WTC11 (cell line): ENCODE measurements around the gene ATG5. TPM values are rescaled to one million over a fixed set of nuclear protein-coding genes. Genes with fewer than 3 reads are reported as not detected.

Source experiments
- ATAC-seq: fragments of 200-7000 bp; cut with Tn5 transposase; 2 replicates; pipeline ENCODE4 v1.10.0; 2021; ENCODE audit warnings: mild to moderate bottlenecking, moderate library complexity
- CTCF ChIA-PET: fragments of 300-600 bp; sonication (Branson Sonifier 250); formaldehyde crosslinking; loops from one replicate; lab custom pipeline; 2021; ENCODE audit warnings: antibody characterized with exemption; lab: Charles Lee
- POLR2A ChIA-PET: fragments of 350-600 bp; sonication (Branson Sonifier 250); formaldehyde crosslinking; loops from one replicate; lab custom pipeline; 2021; ENCODE audit warnings: antibody characterized with exemption; lab: Charles Lee
- DNase-seq: peaks from one replicate; pipeline ENCODE4 v3.0.0; 2021; ENCODE audit warnings: low spot score
- H3K27ac Mint-ChIP-seq: 2 replicates; pipeline ENCODE4 v1.8.0; 2021; ENCODE audit warnings: mixed read lengths
- H3K27me3 Mint-ChIP-seq: 2 replicates; pipeline ENCODE4 v1.8.0; 2021; ENCODE audit warnings: low read depth, mild to moderate bottlenecking, moderate library complexity, mixed read lengths
- H3K36me3 Mint-ChIP-seq: 2 replicates; pipeline ENCODE4 v1.8.0; 2021; ENCODE audit warnings: mixed read lengths
- H3K4me1 Mint-ChIP-seq: 2 replicates; pipeline ENCODE4 v1.8.0; 2022; ENCODE audit warnings: mixed read lengths
- H3K4me3 Mint-ChIP-seq: 2 replicates; pipeline ENCODE4 v1.8.0; 2021; ENCODE audit warnings: mild to moderate bottlenecking, moderate library complexity, mixed read lengths
- H3K9me3 Mint-ChIP-seq: 2 replicates; pipeline ENCODE4 v1.8.0; 2021; ENCODE audit warnings: mixed read lengths
- CREB1 ChIP-seq: sonication (generic); formaldehyde crosslinking; IDR thresholded peaks from 2 replicates; pipeline ENCODE4 v1.8.0; 2023; ENCODE audit warnings: mild to moderate bottlenecking, missing genetic modification reagents
- CREM ChIP-seq: sonication (generic); formaldehyde crosslinking; IDR thresholded peaks from 2 replicates; pipeline ENCODE4 v1.8.1; 2022; ENCODE audit warnings: mild to moderate bottlenecking, missing genetic modification reagents, moderate library complexity
- ETV6 ChIP-seq: sonication (generic); formaldehyde crosslinking; IDR thresholded peaks from 2 replicates; pipeline ENCODE4 v1.8.1; 2022; ENCODE audit warnings: mild to moderate bottlenecking, missing genetic modification reagents
- FOXJ3 ChIP-seq: sonication (generic); formaldehyde crosslinking; IDR thresholded peaks from 2 replicates; pipeline ENCODE4 v1.9.0; 2021; ENCODE audit warnings: missing genetic modification reagents, mild to moderate bottlenecking, borderline replicate concordance
- FOXP1 ChIP-seq: sonication (generic); formaldehyde crosslinking; IDR thresholded peaks from 2 replicates; pipeline ENCODE4 v1.8.0; 2022; ENCODE audit warnings: missing genetic modification reagents, mild to moderate bottlenecking, moderate library complexity, borderline replicate concordance
- GRHL2 ChIP-seq: fragments of 250-450 bp; sonication (Bioruptor Pico); IDR thresholded peaks from 2 replicates; pipeline ENCODE4 v1.8.0; 2022; ENCODE audit warnings: mild to moderate bottlenecking, moderate library complexity; ENCODE audit not compliant: insufficient replicate concordance, severe bottlenecking
- MYBL2 ChIP-seq: sonication (generic); formaldehyde crosslinking; IDR thresholded peaks from 2 replicates; pipeline ENCODE4 v1.8.1; 2023; ENCODE audit warnings: mild to moderate bottlenecking, moderate library complexity, missing genetic modification reagents
- NFATC4 ChIP-seq: fragments of 250-450 bp; sonication (Bioruptor Pico); IDR thresholded peaks from 2 replicates; pipeline ENCODE4 v1.9.0; 2021; ENCODE audit warnings: mild to moderate bottlenecking
- NFYB ChIP-seq: sonication (generic); formaldehyde crosslinking; conservative IDR thresholded peaks from 2 replicates; pipeline ENCODE4 v1.8.0; 2022; ENCODE audit warnings: low read depth, missing genetic modification reagents
- NR3C1 ChIP-seq: sonication (generic); formaldehyde crosslinking; conservative IDR thresholded peaks from 2 replicates; pipeline ENCODE4 v1.8.1; 2023; ENCODE audit warnings: low read depth, mild to moderate bottlenecking, missing genetic modification reagents
- RELA ChIP-seq: sonication (generic); formaldehyde crosslinking; IDR thresholded peaks from 2 replicates; pipeline ENCODE4 v1.8.1; 2022; ENCODE audit warnings: missing genetic modification reagents, mild to moderate bottlenecking, borderline replicate concordance
- TEAD4 ChIP-seq: sonication (generic); formaldehyde crosslinking; IDR thresholded peaks from 2 replicates; pipeline ENCODE4 v1.8.0; 2022; ENCODE audit warnings: mild to moderate bottlenecking, missing genetic modification reagents
- ZNF121 ChIP-seq: sonication (generic); formaldehyde crosslinking; IDR thresholded peaks from 2 replicates; pipeline ENCODE4 v1.8.0; 2023; ENCODE audit warnings: missing genetic modification reagents
- ZNF138 ChIP-seq: sonication (generic); formaldehyde crosslinking; conservative IDR thresholded peaks from 2 replicates; pipeline ENCODE4 v1.8.1; 2022; ENCODE audit warnings: mild to moderate bottlenecking, moderate library complexity, missing genetic modification reagents
- ZNF232 ChIP-seq: sonication (generic); formaldehyde crosslinking; IDR thresholded peaks from 2 replicates; pipeline ENCODE4 v1.8.0; 2022; ENCODE audit warnings: mild to moderate bottlenecking, missing genetic modification reagents
- ZNF416 ChIP-seq: fragments of 250-450 bp; sonication (Bioruptor Pico); IDR thresholded peaks from 2 replicates; pipeline ENCODE4 v1.9.0; 2021; ENCODE audit warnings: mild to moderate bottlenecking, inconsistent platforms
- total RNA-seq: library from RNA; stranded (reverse); gene quantifications from 3 replicates; pipeline ENCODE4 v1.2.3, GENCODE V29; 2021
- TF ChIP-seq, protein P1 (sequence below): sonication (generic); formaldehyde crosslinking; IDR thresholded peaks from 2 replicates; pipeline ENCODE4 v1.8.1; 2023; ENCODE audit warnings: mild to moderate bottlenecking, moderate library complexity, missing genetic modification reagents
- TF ChIP-seq, protein P2 (sequence below): fragments of 250-450 bp; sonication (Bioruptor Pico); IDR thresholded peaks from 2 replicates; pipeline ENCODE4 v1.8.0; 2021; ENCODE audit warnings: mild to moderate bottlenecking
- TF ChIP-seq, protein P3 (sequence below): sonication (generic); formaldehyde crosslinking; IDR thresholded peaks from 2 replicates; pipeline ENCODE4 v1.8.1; 2023; ENCODE audit warnings: mild to moderate bottlenecking, missing genetic modification reagents
- TF ChIP-seq, protein P4 (sequence below): fragments of 250-450 bp; sonication (Bioruptor Pico); IDR thresholded peaks from 2 replicates; pipeline ENCODE4 v2.1.2; 2022; ENCODE audit warnings: mild to moderate bottlenecking, moderate library complexity
- TF ChIP-seq, protein P5 (sequence below): sonication (generic); formaldehyde crosslinking; IDR thresholded peaks from 2 replicates; pipeline ENCODE4 v1.8.0; 2023; ENCODE audit warnings: missing genetic modification reagents, mild to moderate bottlenecking, borderline replicate concordance

The ATG5 gene
- total RNA-seq, 1 experiment from 2014 or later: 32.6 TPM

DNA sequence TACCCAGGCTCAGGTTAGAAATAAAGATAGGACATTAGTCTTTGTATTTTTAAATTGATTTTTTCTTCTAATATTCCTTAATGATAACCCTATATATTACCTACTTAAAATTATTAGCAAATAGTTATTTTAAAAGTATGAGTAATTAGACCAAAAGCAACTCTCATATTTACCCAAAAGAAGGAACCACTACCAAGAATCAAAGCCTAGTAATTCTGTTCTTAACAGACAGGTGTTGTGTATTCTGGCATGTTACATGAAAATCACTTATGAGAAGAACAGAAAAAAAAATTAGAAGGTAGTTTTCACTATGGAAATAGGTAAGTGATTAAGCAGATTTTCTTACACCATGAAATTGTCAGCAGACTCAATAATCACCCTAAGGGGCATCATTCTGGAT lies 105.1 kb downstream of the ATG5 start (continued):
- TF ChIP-seq, protein P1, sequence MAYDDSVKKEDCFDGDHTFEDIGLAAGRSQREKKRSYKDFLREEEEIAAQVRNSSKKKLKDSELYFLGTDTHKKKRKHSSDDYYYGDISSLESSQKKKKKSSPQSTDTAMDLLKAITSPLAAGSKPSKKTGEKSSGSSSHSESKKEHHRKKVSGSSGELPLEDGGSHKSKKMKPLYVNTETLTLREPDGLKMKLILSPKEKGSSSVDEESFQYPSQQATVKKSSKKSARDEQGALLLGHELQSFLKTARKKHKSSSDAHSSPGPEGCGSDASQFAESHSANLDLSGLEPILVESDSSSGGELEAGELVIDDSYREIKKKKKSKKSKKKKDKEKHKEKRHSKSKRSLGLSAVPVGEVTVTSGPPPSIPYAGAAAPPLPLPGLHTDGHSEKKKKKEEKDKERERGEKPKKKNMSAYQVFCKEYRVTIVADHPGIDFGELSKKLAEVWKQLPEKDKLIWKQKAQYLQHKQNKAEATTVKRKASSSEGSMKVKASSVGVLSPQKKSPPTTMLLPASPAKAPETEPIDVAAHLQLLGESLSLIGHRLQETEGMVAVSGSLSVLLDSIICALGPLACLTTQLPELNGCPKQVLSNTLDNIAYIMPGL (CRISPR knock-in tag): no peak
- TF ChIP-seq ZNF232 (CRISPR knock-in tag): no peak
- TF ChIP-seq NR3C1 (CRISPR knock-in tag): no peak
- no peak for TF ChIP-seq GRHL2 (CRISPR knock-in tag)
- TF ChIP-seq TEAD4: no peak
- no peak for TF ChIP-seq RELA (CRISPR knock-in tag)
- no peak for TF ChIP-seq NFATC4 (CRISPR knock-in tag)

DNA sequence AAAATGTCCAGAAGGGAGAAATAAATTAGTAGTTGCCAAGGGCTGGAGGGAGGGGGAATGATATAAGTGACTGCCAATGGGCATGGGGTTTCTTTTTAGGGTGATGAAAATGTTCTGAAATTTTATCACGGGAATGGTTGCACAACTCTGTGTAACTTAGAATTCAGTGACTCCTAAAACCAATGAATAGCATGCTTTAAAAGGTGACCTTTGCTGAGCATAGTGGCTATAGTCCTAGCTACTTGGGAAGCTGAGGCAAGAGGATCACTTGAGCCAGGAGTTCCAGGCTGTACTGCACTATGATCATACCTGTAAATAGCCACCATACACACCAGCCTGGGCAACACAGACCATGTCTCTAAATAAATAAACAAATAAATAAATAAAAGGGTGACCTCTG lies 109.0 kb downstream of the ATG5 start:
- Mint-ChIP-seq H3K27ac (no peak overlapping the region), H3K36me3 (no peaks in the 10 kb centered on the region), H3K4me3 (no peak overlapping the region), H3K4me1 (peaks cover 15% of the 10 kb centered on the region), H3K9me3 (no peaks in the 10 kb centered on the region), H3K27me3 (no peaks in the 10 kb centered on the region)
- POLR2A ChIA-PET: no interaction called here
- CTCF ChIA-PET: no interaction called here
- ATAC-seq (no peak), DNase-seq (no peak)
- TF ChIP-seq ZNF138 (CRISPR knock-in tag) (no peak), GRHL2 (CRISPR knock-in tag) (no peak), ZNF232 (CRISPR knock-in tag) (no peak), ZNF416 (CRISPR knock-in tag) (no peak), CREB1 (CRISPR knock-in tag) (no peak)

DNA sequence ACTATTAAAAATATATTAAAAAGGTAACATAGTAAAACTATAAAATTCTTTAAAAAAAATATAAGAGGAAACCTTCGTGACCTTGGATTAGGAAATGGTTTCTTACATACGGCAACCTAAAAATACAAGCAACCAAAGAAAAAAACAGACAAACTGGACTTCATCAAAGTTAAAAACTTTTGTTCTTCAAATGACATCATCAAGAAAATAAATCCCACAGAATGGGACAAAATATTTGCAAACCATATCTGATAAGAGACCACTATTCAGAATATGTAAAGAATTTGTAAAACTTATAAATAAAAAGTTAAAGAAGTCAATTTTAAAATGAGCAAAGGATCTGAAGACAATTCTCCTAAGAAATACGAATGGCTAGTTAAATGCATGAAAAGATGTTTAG lies 110.0 kb downstream of the ATG5 start:
- ATAC-seq: no peak
- no peak for DNase-seq
- POLR2A ChIA-PET: interaction anchor here (0.6 kb wide), 1 partner anchor 9 kb away, joined by 3 read pairs; no protein-coding TSS in a partner anchor
- Mint-ChIP-seq H3K27me3 (no peaks in the 10 kb centered on the region), H3K9me3 (no peaks in the 10 kb centered on the region), H3K36me3 (no peaks in the 10 kb centered on the region), H3K27ac (no peak overlapping the region), H3K4me1 (peaks cover 15% of the 10 kb centered on the region), H3K4me3 (no peak overlapping the region)
- CTCF ChIA-PET: interaction anchor here (0.9 to 1.0 kb wide), 2 partner anchors 7 to 75 kb away, joined by 3 to 5 read pairs; no protein-coding TSS in a partner anchor
- TF ChIP-seq MYBL2 (CRISPR knock-in tag) (no peak), NFYB (CRISPR knock-in tag) (no peak), ZNF121 (no peak), ETV6 (CRISPR knock-in tag) (no peak), ZNF416 (CRISPR knock-in tag) (no peak), CREM (CRISPR knock-in tag) (no peak), FOXJ3 (CRISPR knock-in tag) (no peak), CREB1 (CRISPR knock-in tag) (no peak), FOXP1 (CRISPR knock-in tag) (no peak), NR3C1 (CRISPR knock-in tag) (no peak)
- TF ChIP-seq, protein P2, sequence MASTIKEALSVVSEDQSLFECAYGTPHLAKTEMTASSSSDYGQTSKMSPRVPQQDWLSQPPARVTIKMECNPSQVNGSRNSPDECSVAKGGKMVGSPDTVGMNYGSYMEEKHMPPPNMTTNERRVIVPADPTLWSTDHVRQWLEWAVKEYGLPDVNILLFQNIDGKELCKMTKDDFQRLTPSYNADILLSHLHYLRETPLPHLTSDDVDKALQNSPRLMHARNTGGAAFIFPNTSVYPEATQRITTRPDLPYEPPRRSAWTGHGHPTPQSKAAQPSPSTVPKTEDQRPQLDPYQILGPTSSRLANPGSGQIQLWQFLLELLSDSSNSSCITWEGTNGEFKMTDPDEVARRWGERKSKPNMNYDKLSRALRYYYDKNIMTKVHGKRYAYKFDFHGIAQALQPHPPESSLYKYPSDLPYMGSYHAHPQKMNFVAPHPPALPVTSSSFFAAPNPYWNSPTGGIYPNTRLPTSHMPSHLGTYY: no peak
- TF ChIP-seq, protein P3, sequence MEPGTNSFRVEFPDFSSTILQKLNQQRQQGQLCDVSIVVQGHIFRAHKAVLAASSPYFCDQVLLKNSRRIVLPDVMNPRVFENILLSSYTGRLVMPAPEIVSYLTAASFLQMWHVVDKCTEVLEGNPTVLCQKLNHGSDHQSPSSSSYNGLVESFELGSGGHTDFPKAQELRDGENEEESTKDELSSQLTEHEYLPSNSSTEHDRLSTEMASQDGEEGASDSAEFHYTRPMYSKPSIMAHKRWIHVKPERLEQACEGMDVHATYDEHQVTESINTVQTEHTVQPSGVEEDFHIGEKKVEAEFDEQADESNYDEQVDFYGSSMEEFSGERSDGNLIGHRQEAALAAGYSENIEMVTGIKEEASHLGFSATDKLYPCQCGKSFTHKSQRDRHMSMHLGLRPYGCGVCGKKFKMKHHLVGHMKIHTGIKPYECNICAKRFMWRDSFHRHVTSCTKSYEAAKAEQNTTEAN (CRISPR knock-in tag): no peak
- TF ChIP-seq, protein P4, sequence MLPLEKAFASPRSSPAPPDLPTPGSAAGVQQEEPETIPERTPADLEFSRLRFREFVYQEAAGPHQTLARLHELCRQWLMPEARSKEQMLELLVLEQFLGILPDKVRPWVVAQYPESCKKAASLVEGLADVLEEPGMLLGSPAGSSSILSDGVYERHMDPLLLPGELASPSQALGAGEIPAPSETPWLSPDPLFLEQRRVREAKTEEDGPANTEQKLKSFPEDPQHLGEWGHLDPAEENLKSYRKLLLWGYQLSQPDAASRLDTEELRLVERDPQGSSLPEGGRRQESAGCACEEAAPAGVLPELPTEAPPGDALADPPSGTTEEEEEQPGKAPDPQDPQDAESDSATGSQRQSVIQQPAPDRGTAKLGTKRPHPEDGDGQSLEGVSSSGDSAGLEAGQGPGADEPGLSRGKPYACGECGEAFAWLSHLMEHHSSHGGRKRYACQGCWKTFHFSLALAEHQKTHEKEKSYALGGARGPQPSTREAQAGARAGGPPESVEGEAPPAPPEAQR (CRISPR knock-in tag): no peak
- TF ChIP-seq, protein P5, sequence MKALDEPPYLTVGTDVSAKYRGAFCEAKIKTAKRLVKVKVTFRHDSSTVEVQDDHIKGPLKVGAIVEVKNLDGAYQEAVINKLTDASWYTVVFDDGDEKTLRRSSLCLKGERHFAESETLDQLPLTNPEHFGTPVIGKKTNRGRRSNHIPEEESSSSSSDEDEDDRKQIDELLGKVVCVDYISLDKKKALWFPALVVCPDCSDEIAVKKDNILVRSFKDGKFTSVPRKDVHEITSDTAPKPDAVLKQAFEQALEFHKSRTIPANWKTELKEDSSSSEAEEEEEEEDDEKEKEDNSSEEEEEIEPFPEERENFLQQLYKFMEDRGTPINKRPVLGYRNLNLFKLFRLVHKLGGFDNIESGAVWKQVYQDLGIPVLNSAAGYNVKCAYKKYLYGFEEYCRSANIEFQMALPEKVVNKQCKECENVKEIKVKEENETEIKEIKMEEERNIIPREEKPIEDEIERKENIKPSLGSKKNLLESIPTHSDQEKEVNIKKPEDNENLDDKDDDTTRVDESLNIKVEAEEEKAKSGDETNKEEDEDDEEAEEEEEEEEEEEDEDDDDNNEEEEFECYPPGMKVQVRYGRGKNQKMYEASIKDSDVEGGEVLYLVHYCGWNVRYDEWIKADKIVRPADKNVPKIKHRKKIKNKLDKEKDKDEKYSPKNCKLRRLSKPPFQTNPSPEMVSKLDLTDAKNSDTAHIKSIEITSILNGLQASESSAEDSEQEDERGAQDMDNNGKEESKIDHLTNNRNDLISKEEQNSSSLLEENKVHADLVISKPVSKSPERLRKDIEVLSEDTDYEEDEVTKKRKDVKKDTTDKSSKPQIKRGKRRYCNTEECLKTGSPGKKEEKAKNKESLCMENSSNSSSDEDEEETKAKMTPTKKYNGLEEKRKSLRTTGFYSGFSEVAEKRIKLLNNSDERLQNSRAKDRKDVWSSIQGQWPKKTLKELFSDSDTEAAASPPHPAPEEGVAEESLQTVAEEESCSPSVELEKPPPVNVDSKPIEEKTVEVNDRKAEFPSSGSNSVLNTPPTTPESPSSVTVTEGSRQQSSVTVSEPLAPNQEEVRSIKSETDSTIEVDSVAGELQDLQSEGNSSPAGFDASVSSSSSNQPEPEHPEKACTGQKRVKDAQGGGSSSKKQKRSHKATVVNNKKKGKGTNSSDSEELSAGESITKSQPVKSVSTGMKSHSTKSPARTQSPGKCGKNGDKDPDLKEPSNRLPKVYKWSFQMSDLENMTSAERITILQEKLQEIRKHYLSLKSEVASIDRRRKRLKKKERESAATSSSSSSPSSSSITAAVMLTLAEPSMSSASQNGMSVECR (CRISPR knock-in tag): no peak
